Stimulated activated CD8-positive, alpha-beta memory T cell treated with anti-CD3 and anti-CD28 coated beads, Interleukin-12 subunit alpha, Interleukin-12 subunit beta, amount 100 ng/mL, for 1 hour (primary cell): ENCODE measurements around the gene PUM2.
"Not testable (repeated sequence)": the region's sequence is repeated elsewhere in the genome, so short reads cannot be mapped to it uniquely, and the experiment has no call there.

Source experiments
- DNase-seq: peaks from one replicate; pipeline ENCODE4 v3.0.0-alpha.2; 2020; ENCODE audit warnings: low read depth

The PUM2 gene

GRCh38 chr2:20288642-20289340 is 61.9 kb downstream of the PUM2 start:
- no peak for DNase-seq

- DNase-seq = no peak
These were observed 67.6 kb downstream of the PUM2 start for GRCh38 chr2:20282916-20283592.

- no peak for DNase-seq
These were observed 68.8 kb downstream of the PUM2 start for GRCh38 chr2:20281876-20282275.

- DNase-seq = no peak
These were observed 77.6 kb downstream of the PUM2 start for GRCh38 chr2:20273042-20273441.

GRCh38 chr2:20268317-20268716 is 82.3 kb downstream of the PUM2 start:
- not testable (repeated sequence) for DNase-seq

GRCh38 chr2:20267529-20267928 is 83.1 kb downstream of the PUM2 start:
- DNase-seq = no peak

- no peak for DNase-seq
These were observed 86.0 kb downstream of the PUM2 start for GRCh38 chr2:20264629-20265028.

- no peak for DNase-seq
These were observed 93.2 kb downstream of the PUM2 start for GRCh38 chr2:20257411-20257810.

- DNase-seq = no peak
These were observed 95.9 kb downstream of the PUM2 start for GRCh38 chr2:20254731-20255130.

- DNase-seq = no peak
These were observed 100.2 kb downstream of the PUM2 start for GRCh38 chr2:20250436-20250835.

- no peak for DNase-seq
These were observed 101.5 kb downstream of the PUM2 start for GRCh38 chr2:20249170-20249569.

- DNase-seq = no peak
These were observed 103.6 kb downstream of the PUM2 start for GRCh38 chr2:20247084-20247483.

- DNase-seq = not testable (repeated sequence)
These were observed 107.0 kb downstream of the PUM2 start for GRCh38 chr2:20243637-20244036.

- no peak for DNase-seq
These were observed 107.8 kb downstream of the PUM2 start for GRCh38 chr2:20242727-20243377.

GRCh38 chr2:20241973-20242726 is 108.5 kb downstream of the PUM2 start:
- no peak for DNase-seq

- DNase-seq = not testable (repeated sequence)
These were observed 110.4 kb downstream of the PUM2 start for GRCh38 chr2:20240291-20240690.

GRCh38 chr2:20236496-20236895 is 114.1 kb downstream of the PUM2 start:
- no peak for DNase-seq

GRCh38 chr2:20235655-20236305 is 114.9 kb downstream of the PUM2 start:
- no peak for DNase-seq

GRCh38 chr2:20234597-20234996 is 116.0 kb downstream of the PUM2 start:
- not testable (repeated sequence) for DNase-seq

GRCh38 chr2:20232837-20233207 is 117.8 kb downstream of the PUM2 start:
- no peak for DNase-seq

- no peak for DNase-seq
These were observed 119.0 kb downstream of the PUM2 start for GRCh38 chr2:20231598-20232026.

- no peak for DNase-seq
These were observed 119.5 kb downstream of the PUM2 start for GRCh38 chr2:20231159-20231558.
